NCI-H524 treated with DMSO at 0.1 percent for 48 hours (cell line): ENCODE results near the gene ABCB10.
"Not testable (repeated sequence)": the region's sequence is repeated elsewhere in the genome, so short reads cannot be mapped to it uniquely, and the experiment has no call there.

Experiments
- DNase-seq: peaks from one replicate; lab custom pipeline; 2025; lab: John Stamatoyannopoulos, UW

The ABCB10 gene

DNA sequence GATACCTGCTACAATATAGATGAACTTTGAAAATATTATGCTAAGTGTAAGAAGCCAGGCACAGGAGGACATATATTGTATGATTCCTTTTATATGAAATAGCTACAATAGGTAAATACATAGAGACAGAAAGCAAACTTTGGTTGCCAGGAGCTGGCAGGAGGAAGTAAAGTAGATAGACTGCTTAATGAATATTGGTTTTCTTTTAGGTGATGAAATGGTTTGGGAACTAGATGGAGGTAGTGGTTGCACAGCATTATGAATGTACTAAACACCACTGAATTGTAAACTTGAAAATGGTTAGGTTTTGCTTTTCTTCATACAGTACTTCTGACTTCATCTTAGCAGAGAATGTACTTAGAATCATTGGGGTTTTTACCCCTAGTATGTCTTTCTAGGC lies 21.5 kb downstream of the ABCB10 start:
- DNase-seq: no peak

DNA sequence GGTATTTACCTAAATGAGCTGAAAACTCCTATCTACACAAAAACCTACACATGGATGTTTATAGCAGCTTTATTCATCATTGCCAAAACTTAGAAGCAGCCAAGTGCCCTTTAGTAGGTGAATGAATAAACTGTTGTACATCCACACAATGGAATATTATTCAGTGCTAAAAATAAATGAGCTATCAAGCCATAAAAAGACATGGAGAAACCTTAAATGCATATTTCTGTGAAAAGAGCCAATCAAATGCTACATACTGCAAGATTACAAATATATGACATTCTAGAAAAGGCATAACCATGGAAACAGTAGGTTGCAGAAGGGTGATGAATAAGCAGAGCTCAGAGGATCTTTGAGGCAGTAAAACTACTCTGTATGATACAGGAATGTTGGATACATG lies 23.3 kb downstream of the ABCB10 start:
- no peak for DNase-seq

DNA sequence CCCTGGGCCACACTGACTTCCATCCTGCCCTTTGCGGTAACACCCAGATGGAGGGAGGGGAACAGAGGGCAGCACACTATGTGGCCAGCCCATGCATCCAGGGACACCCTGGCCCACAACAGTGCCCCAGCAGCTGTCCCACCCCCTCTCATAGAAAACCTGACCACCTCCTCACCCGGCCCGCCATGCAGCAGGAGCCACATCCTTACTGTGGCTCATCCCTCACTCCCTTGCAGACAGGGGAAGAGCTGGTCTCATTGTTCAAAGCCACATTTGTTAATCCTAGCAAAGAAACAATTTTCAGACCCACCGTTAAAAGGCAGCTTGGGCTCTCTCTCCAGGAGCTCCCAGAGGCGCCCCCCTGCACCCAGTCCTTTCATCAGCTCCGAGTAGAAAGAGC lies 27.2 kb downstream of the ABCB10 start:
- no peak for DNase-seq

DNA sequence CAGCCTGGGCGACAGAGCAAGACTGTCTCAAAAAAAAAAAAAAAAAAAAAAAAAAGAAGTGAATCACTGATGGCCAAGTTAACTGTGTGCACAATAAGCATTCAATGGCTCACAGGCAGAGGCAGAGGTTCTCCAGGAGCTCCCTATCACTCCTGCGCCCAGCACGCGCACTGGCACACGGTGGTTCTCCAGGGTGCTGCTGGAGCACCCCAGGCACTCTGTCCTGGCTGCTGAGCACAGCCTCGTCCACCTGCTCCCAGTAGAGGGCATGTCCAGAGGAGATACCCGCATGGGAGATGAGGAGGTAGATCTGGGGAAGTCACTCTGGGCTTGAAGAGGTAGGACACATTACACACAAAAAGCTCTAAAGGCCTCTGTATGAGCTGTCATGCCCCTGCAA lies 28.9 kb downstream of the ABCB10 start:
- no peak for DNase-seq

DNA sequence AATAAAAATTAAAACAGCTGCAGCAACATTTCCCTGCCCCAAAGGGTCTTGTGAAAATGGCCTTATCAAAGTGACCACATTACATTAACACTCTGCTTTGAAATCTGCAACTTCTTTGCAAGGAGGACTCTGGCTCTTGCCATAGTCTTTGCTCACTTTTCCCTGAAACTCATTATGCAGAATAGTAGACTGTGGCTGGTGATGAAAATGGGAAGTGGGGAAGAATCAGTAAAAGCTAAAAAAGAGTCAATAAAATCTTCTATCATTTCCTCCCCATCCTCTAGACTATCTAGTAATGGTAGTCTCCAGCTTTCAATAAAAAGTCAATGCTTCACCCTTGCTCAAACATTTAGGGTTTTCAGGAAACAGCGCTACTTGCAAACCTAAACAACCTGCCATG lies 31.8 kb downstream of the ABCB10 start:
- DNase-seq: no peak

DNA sequence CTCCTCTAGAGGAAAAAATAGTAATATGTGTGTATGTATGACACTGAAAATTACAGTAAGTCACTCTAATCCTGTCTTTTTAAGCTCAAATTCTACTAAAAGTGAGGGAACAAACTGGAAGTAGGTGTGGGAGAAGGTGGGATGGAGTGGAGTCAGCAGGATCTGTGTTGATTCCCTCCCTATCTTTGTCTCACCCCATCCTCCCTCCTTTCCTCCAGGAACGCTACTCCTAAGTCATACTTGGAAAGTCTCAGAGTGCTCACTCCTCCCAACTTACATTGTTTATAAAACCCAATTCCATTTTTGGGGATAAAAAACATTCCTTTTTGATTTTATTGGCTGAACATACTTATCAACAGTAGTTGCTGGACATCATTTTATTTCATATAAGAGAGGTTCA lies 35.5 kb downstream of the ABCB10 start:
- no peak for DNase-seq

DNA sequence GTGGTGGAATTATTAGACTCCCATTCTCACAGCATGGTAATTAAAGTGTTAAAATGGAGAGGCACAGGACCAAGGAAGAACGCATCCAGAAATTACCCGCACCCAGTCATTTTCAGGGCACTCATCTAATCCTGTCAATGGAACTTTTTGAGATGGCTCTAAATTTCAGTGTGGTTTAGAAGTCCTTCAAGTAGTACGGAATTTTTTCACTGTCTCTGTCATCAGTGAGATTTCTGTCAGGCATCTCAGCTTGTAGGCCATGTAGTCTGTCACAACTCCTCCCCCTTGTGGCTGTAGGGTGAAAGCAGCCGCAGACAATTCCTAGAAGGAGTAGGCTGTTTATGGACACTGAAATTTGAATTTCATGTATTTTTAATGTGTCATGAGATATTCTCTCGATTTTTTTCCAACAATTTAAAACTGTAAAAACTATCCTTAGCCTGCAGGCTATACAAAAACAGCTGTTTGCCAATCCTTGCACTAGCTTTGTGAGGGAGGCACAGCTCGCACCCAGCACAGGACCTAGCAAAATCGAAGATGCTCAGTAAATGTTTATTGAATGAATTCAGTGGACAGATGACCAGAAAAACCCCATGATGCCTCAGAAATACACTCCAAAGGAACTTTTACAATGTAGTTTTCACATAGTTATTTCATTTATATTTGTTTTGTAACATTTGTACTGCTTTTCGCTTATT lies 43.8 kb downstream of the ABCB10 start:
- no peak for DNase-seq

DNA sequence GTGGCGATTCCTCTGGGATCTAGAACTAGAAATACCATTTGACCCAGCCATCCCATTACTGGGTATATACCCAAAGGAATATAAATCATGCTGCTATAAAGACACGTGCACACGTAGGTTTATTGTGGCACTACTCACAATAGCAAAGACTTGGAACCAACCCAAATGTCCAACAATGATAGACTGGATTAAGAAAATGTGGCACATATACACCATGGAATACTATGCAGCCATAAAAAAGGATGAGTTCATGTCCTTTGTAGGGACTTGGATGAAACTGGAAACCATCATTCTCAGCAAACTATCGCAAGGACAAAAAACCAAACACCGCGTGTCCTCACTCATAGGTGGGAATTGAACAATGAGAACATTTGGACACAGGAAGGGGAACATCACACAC lies 46.9 kb downstream of the ABCB10 start:
- not testable (repeated sequence) for DNase-seq

DNA sequence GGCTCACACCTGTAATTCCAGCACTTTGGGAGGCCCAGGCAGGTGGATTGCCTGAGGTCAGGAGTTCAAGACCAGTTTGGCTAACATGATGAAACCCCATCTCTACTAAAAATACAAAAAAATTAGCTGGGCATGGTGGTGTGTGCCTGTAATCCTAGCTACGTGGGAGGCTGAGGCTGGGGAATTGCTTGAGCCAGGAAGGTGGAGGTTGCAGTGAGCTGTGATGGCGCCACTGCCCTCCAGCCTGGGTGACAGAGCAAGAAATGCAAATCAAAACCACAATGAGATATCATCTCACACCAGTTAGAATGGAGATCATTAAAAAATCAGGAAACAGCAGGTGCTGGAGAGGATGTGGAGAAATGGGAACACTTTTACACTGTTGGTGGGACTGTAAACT lies 47.3 kb downstream of the ABCB10 start:
- not testable (repeated sequence) for DNase-seq

DNA sequence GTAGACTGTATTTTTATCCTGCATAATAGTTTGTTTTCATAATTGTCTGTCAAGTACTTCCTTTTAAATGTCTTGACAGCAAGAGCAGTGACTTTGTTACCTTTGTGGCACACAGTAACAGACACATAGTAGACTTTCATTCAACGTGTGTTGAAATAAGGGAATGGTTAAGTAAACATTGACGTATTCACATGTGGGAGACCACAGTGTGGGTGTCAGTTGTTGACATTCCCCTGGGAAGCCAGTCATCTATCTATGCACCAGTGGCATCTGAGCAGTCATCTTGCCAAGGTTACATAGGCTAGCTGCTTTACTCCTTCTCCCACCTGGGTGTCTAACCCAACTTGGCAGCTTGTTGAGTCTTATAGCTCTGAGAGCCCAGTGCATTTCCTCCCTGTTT lies 48.9 kb downstream of the ABCB10 start:
- no peak for DNase-seq

DNA sequence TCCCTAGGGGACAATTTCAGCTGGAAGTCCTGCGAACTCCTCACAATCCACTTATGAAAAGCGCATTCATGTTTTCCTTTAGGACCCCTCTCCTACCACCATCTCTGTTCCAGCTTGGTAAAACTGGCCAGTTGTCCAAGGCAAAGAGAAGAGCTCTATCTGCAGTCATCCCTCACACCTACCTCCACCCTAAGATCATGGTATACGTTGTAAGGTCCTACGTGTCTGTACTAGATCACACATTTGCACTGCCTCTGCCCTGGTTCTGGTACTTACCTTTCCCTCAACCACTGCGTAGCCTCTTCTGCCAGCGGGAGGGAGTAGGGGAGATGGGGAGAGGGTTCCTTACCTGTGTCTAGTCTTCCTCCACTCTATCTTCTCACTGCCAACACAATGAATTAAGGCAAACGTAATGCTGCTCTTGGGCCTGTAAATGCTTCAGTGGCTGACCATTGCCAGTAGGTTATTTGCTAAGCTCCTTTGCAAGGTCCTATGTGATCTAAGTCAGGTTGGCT lies 49.6 kb downstream of the ABCB10 start:
- DNase-seq: no peak

DNA sequence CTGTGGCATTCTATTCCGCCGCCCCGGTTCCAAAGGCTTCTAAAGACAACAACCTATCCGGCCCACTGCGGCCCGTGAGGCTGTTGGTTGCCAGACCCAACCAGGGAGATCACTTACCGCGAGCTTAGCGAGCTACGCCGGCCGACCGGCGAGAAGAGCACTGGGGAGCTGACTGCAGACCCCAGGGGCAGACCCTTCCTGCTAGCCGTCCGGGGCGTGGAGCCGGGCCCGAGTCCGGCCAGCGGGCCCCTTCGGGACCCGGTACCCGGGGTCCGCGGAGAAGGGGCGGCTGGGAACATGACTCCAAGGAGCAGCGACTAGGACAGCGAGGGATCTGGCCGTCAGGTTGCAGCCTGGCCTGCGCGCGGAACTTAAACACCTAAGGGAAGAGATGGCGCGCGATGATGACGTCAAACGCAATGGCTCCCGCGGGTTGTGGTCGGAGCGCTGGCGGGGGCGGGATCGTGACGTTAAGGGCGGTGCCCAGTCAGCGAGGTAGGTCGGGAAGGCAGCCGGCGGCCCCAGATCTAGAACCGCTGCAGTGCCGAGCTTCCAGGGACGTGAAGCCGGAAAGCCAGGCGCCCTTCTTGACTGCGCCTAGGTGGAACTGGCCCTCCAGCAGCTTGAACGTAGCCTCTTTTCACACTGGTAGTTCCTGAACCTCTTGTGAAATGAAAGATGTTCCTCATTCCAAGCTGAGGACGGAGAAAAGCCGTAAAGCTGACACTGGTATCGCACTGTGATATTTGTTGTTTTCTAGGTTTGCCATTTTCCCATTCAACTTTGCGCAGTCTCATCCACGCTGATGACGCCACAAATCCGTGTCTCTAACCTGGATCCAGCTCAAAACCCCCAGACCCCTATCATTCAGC lies 50.3 kb downstream of the ABCB10 start, which contains the start of gene NUP133:
NUP133 (minus strand) TSS at position 391 of the 872 bp plus-strand sequence; CDS start at position 299, 92 bp downstream.
- peak; percentile 66 for DNase-seq

DNA sequence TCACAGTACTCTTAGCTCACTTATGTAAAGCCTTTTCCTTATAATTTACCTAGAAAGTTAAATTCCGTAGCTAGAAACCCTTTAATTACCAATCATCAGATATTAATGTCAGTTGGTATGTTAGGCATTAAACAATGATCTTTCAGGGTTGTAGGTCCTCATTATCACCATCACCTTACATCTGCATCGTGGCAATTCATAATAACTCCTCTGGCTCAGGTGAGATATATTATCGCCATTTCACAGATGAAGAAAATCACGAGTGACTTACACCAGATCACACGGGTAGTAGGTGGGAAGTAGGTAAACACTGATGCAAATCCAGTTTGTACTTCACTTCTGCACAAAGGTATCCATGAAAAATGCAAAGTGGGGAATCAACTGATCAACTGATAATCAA lies 51.0 kb downstream of the ABCB10 start:
- DNase-seq: no peak

DNA sequence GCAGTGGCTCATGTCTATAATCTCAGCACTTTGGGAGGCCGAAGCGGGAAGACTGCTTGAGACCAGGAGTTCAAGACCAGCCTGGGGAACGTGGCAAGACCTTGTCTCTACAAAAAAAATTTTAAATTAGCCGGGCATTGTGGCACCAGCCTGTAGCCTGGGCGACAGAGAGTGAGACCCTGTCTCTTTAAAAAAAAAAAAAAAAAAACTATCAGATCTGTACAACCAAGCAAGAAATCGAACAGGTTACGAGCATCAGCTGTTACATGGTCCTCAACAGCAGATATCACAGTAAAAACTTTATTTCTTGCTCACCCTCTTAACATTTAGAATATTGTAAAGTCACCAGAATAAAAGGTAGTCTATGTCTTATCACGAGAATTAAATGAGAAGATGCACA lies 51.9 kb downstream of the ABCB10 start:
- DNase-seq: no peak

DNA sequence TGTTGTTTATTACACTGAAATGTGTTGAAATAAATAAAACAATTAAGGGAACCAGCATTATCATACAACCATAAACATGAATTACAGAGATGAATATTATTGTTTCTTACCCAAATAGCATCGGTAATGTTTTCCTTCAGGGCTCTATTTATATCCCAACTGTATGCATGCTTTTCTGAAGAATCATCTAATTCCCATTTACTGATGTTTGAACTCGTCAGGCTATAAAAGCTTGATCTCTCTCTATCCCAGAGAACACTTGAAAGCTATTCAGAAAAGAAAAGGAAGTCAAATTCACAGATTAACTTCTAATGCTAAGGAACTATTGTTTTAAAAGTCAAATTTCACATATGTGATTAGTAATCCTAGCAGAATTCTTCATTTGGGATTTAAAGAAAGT lies 62.7 kb downstream of the ABCB10 start:
- DNase-seq: no peak

DNA sequence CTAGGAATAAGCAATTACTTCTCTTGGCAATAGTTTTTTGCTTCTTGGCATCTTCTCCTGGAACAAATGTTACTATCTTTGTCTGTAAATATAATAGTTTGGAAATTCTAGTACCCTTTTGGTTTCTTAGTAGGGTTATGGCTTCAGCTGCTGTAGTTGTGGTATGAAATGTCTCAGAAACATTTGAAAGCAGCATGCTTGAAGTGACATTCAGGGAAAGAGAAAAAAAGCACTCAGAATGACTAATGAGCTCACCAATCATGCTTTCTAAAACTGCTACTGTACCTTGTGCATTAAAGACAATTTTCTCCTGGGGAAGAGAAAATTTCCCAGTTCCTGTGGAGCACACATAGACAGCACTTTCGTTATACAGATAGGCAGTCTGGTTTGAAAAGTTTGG lies 71.3 kb downstream of the ABCB10 start:
- no peak for DNase-seq

DNA sequence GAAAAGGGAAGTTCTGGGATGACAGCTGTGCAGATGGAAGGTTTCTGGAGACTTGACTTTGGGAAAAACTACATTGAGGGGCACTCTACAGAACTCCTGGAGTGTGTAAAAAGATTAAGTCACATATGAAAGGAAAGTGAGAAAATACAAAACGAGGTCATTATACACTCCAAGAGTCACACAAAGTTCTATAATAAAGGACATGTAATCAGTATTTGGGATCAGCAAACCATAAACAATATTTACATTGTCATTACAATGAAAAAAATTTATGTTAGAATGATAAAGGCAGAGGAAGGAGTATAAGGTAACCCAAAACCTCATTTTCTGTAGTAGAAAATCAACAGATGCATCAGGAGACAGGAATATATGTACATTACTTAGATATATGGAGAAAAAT lies 73.2 kb downstream of the ABCB10 start:
- DNase-seq: no peak

DNA sequence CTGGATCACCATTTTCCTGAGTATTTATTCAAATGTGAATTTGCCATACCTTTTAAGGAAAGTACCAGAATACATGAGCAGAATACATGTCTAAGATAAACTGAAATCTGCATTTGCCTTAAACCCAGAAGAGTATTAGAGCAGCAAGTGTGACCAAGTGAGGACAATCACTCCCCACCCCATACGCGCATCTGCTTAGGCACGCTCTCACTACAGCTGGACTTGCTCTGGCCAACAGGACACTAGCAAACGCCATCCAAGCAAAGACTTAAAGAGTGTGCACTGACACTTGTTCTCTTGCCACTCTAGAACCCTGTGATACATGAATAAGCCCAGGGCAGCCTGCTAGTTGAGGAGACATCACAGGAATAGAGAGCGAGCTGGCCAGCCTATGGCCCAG lies 76.0 kb downstream of the ABCB10 start:
- no peak for DNase-seq

DNA sequence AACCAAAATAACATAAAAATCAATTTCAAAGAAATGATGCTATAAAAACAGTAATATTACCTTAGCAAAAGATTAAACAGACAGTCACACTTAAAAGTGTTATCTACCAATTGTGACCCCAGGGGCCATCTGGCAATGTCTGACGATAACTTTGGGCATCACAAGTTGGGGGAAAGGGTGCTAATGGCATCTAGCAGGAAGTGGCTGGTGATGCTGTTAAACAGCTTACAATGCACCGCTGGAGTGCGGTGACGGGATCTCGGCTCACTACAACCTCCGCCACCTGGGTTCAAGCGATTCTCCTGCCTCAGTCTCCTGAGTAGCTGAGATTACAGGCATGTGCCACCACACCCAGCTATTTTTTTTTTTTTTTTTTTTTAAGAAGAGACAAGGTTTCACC lies 78.0 kb downstream of the ABCB10 start:
- DNase-seq: no peak

DNA sequence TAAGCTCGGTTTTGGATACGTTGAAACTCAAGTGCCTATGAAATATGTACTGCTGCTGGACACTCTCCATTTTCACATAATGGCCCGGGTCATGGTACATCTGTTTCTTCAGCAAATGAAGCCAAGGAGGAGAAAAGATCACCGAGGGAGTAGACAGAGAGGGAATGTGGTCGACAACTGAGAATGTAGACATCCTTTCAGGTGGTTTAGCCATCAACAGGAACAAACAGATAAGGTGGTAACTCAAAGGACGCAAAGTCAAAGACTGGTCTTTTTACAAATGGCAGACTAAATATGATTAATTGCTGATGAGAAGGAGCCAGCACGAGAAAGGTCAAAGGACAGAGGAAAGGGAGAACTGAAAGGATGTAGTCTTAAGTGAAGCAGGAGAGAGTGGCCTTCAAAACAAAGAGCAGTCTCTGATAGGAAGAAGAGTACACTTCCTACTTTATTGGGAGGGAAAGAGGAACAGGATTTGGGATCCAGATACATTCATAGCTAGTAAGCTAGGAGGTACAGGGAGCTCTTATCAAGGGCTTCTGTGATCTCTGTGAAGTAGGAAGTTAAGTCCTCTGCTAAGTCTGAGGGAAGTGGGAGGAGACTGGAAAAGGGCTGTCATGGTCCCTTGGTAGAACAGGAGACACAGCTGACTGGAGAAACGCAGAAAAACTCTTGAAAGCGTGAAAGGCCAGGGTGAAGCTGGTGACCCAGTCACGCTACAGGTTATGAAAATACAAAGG lies 78.7 kb downstream of the ABCB10 start:
- no peak for DNase-seq

DNA sequence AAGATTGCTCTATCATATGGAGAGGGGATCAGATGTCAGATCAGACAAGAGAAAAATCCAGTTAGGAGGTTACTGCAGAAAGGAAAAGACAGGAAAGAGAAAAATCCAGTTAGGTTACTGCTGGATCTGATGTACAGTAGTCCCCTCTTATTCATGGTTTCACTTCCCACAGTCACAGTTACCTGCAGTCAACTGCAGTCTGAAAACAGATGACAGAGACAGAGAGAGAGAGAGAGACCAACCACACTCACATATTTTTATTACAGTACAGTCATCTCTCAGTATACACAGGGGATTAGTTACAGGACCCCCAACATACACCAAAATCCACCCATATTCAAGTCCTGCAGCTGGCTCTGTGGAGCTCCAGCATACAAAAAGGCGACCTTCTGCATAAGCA lies 79.7 kb downstream of the ABCB10 start:
- DNase-seq: no peak

DNA sequence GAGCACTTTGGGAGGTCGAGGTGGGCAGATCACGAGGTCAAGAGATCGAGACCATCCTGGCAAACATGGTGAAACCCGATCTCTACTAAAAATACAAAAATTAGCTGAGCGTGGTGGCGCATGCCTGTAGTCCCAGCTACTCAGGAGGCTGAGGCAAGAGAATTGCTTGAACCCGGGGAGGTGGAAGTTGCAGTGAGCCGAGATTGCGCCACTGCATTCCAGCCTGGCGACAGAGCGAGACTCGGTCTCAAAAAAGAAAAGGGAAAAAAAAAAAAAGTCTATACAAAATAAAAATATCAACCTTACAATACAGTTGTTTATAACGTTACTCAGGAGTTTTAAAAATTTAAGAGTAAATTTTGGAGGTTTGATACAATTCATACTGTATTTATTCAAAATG lies 82.6 kb downstream of the ABCB10 start:
- not testable (repeated sequence) for DNase-seq

DNA sequence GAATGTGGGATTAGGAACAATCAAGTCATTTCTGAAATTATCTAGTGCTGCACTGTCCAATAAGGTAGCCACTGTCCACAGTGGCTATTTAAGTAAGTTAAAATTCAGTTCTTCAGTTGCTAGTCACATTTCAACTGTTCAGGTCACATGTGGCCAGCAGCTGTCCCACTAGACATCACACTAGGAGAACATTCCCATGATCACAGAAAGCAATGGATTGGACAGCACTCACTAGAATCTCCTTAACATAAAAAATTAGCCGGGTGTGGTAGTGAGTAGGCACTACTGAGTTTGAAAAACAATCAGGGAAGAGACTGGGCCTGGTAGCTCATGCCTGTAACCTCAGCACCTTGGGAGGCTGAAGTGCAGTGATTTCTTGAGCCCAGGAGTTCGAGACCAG lies 84.0 kb downstream of the ABCB10 start:
- DNase-seq: no peak
